GM23338 (cell line): ENCODE data around the gene PIP4K2B. TPM values are rescaled to one million over a fixed set of nuclear protein-coding genes. Genes with fewer than 3 reads are reported as not detected.

Experiments used
- ATAC-seq: fragments of 200-7000 bp; cut with Tn5 transposase; 3 replicates; pipeline ENCODE4 v1.9.1; 2020
- DNase-seq: peaks from one replicate; pipeline ENCODE4 v3.0.0-alpha.2; 2015; ENCODE audit warnings: low spot score
- H2AFZ ChIP-seq: fragments of 200-600 bp; sonication (generic); 2 replicates; pipeline ENCODE4 v1.8.0; 2016; ENCODE audit warnings: antibody characterized with exemption, mild to moderate bottlenecking, moderate library complexity
- H3F3A ChIP-seq: fragments of 200-600 bp; sonication (generic); replicated peaks from 2 replicates; pipeline ENCODE4 v1.8.0; 2017; ENCODE audit warnings: antibody characterized with exemption, mixed run types, low read depth
- H3K27ac ChIP-seq: fragments of 200-600 bp; sonication (generic); 2 replicates; pipeline ENCODE4 v1.6.1; 2016; ENCODE audit warnings: low read depth
- H3K27me3 ChIP-seq: fragments of 200-600 bp; sonication (generic); 2 replicates; pipeline ENCODE4 v1.8.0; 2016; ENCODE audit warnings: mild to moderate bottlenecking, mixed run types, moderate library complexity; ENCODE audit not compliant: insufficient read depth
- H3K36me3 ChIP-seq: fragments of 200-600 bp; sonication (generic); 2 replicates; pipeline ENCODE4 v1.8.0; 2016; ENCODE audit warnings: mild to moderate bottlenecking; ENCODE audit not compliant: insufficient read depth
- H3K4me1 ChIP-seq: fragments of 200-600 bp; sonication (generic); 2 replicates; pipeline ENCODE4 v1.8.0; 2016; ENCODE audit warnings: mild to moderate bottlenecking, moderate library complexity; ENCODE audit not compliant: insufficient read depth
- H3K4me2 ChIP-seq: fragments of 200-600 bp; sonication (generic); 2 replicates; pipeline ENCODE4 v1.7.1; 2017; ENCODE audit warnings: mixed run types
- H3K4me3 ChIP-seq: fragments of 200-600 bp; sonication (generic); 2 replicates; pipeline ENCODE4 v1.6.1; 2016; ENCODE audit warnings: mixed run types
- H3K79me2 ChIP-seq: fragments of 200-600 bp; sonication (generic); replicated peaks from 2 replicates; pipeline ENCODE4 v1.8.0; 2017; ENCODE audit warnings: mild to moderate bottlenecking; ENCODE audit not compliant: insufficient read depth
- H3K9me2 ChIP-seq: fragments of 200-600 bp; sonication (generic); 2 replicates; pipeline ENCODE4 v1.8.0; 2017; ENCODE audit not compliant: insufficient read depth
- H4K20me1 ChIP-seq: fragments of 200-600 bp; sonication (generic); replicated peaks from 2 replicates; pipeline ENCODE4 v1.8.0; 2017; ENCODE audit warnings: mild to moderate bottlenecking; ENCODE audit not compliant: insufficient read depth
- H3K27ac Mint-ChIP-seq: 2 replicates; pipeline ENCODE4 v1.8.0; 2020; ENCODE audit warnings: inconsistent platforms, mild to moderate bottlenecking, moderate library complexity, mixed read lengths
- H3K27me3 Mint-ChIP-seq: 3 replicates; pipeline ENCODE4 v1.8.0; 2022; ENCODE audit warnings: low read depth, mild to moderate bottlenecking, moderate library complexity, mixed read lengths, inconsistent platforms; ENCODE audit not compliant: insufficient read depth, poor library complexity
- H3K36me3 Mint-ChIP-seq: 3 replicates; pipeline ENCODE4 v1.8.0; 2021; ENCODE audit warnings: low read depth, mild to moderate bottlenecking, inconsistent platforms, moderate library complexity, mixed read lengths
- H3K4me1 Mint-ChIP-seq: 3 replicates; pipeline ENCODE4 v1.8.0; 2020; ENCODE audit warnings: mild to moderate bottlenecking, inconsistent platforms, mixed read lengths
- H3K4me3 Mint-ChIP-seq: 3 replicates; pipeline ENCODE4 v1.8.0; 2021; ENCODE audit warnings: moderate library complexity, mild to moderate bottlenecking, inconsistent platforms, mixed read lengths
- H3K9me3 Mint-ChIP-seq: 3 replicates; pipeline ENCODE4 v1.8.0; 2020; ENCODE audit warnings: moderate library complexity, mild to moderate bottlenecking, inconsistent platforms, mixed read lengths
- CREB1 ChIP-seq: fragments of 250-450 bp; sonication (Bioruptor Pico); IDR thresholded peaks from 2 replicates; pipeline ENCODE4 v1.5.0; 2020; ENCODE audit warnings: low read depth, mild to moderate bottlenecking, moderate library complexity
- EZH2 ChIP-seq: fragments of 200-600 bp; sonication (generic); IDR thresholded peaks from one replicate; pipeline ENCODE4 v1.8.0; 2017; ENCODE audit warnings: antibody characterized with exemption, mild to moderate bottlenecking, low read depth; ENCODE audit not compliant: unreplicated experiment
- POLR2AphosphoS5 ChIP-seq: IDR thresholded peaks from 2 replicates; pipeline ENCODE4 v1.6.1; 2016; ENCODE audit warnings: antibody characterized with exemption, low read depth
- polyA plus RNA-seq: library from polyadenylated mRNA; unstranded; fragments of >200 nt; fragmentation: Nextera tagmentation; extraction: Ambion mirVana; gene quantifications from 2 replicates; pipeline ENCODE4 v1.2.1, GENCODE V29; 2016
- total RNA-seq: library from RNA; depleted of rRNA; stranded (reverse); fragments of >200 nt; shearing (Covaris generic); gene quantifications from 2 replicates; pipeline ENCODE4 v1.2.3, GENCODE V29; 2014
- TF ChIP-seq, protein P1 (sequence below): IDR thresholded peaks from 2 replicates; pipeline ENCODE4 v1.6.1; 2016; ENCODE audit warnings: antibody characterized with exemption
- TF ChIP-seq, protein P2 (sequence below): fragments of 250-450 bp; sonication (Bioruptor Pico); IDR thresholded peaks from 2 replicates; pipeline ENCODE4 v1.5.0; 2020; ENCODE audit warnings: mild to moderate bottlenecking, moderate library complexity

Gene PIP4K2B
- total and polyA plus RNA-seq, 2 experiments from 2014 or later, result 9.5 to 43.4 TPM

DNA sequence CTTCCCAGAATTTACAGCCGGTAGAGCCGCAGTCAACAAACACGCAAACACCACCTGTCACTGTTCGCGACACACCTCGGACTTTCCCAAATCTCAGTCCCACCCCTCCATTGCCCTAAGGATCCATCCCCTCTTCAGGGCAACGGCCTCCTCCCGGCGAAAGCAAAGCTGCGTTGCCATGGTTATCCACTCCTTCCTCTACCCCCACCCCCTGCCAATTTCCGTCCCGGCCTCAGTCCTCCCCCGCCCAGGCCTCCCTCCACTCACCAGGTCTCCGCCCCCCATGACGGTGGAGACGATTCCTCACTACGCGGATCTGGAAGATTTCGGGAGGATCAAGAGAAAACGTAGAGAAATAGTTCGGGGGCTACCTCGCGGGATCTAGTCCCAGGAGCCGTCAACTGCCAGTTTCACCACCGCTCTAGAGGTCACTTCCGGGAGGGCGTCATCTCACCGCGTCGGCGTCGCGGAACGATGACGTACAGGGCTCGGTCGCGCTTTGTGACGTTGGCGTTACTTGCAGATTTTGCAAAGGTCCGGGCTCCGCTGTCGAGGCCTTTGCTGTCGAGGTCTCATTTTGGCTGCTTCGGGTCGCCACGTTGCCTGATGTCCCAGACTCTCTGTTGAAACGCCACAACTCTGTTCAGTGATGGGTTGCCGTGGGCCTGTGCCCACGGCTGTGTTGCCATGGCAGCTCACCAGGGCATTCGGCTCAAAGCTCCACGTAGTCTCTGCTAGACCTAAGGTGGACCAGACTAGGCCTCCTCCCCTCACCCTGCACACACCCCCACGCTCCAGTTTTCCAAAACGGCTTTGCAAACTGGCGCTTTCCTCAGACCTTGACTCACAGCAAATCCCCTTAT is 25.8 kb upstream of the PIP4K2B start, which contains the start of gene CWC25:
Gene CWC25, minus strand, starts transcription at position 423 of the 863 bp plus-strand sequence. Its CDS starts 138 bp downstream, at position 285.
- no peaks in the 10 kb centered on the region for H3K9me2 ChIP-seq
- H3F3A ChIP-seq, result 0 out of 2 replicates have a peak, but pooled peaks cover 15% of the 10 kb centered on the region
- peak within 1 kb of the TSS; percentile 82 for H3K4me2 ChIP-seq
- H3K79me2 ChIP-seq, result peaks cover 29% of the 10 kb centered on the region
- no peaks in the 10 kb centered on the region; the same call in 1 of the 2 replicates for H4K20me1 ChIP-seq
- H3K27me3 ChIP-seq, result no peaks in the 10 kb centered on the region
- peak within 1 kb of the TSS; percentile 68 for H3K4me3 ChIP-seq
- H3K27ac ChIP-seq, result peak within 1 kb of the TSS; percentile 98
- peaks cover 4% of the 10 kb centered on the region; the same call in 2 of the 3 replicates for H3K4me1 Mint-ChIP-seq
- peaks cover 4% of the 10 kb centered on the region; the same call in 1 of the 3 replicates for H3K9me3 Mint-ChIP-seq
- ATAC-seq (peak; percentile 89), DNase-seq (peak; percentile 92)
- peaks cover 10% of the 10 kb centered on the region for H3K36me3 Mint-ChIP-seq
- H3K27me3 Mint-ChIP-seq, result peaks cover 11% of the 10 kb centered on the region
- peak within 1 kb of the TSS; percentile 100 for H3K27ac Mint-ChIP-seq
- peak within 1 kb of the TSS; percentile 52; the same call in 1 of the 2 replicates for H2AFZ ChIP-seq
- peak within 1 kb of the TSS; percentile 99 for H3K4me3 Mint-ChIP-seq
- no peaks in the 10 kb centered on the region; the same call in 1 of the 2 replicates for H3K4me1 ChIP-seq
- peaks cover under 1% of the 10 kb centered on the region; the same call in 1 of the 2 replicates for H3K36me3 ChIP-seq
- peak; percentile 100 for TF ChIP-seq CREB1
- TF ChIP-seq, protein P1, sequence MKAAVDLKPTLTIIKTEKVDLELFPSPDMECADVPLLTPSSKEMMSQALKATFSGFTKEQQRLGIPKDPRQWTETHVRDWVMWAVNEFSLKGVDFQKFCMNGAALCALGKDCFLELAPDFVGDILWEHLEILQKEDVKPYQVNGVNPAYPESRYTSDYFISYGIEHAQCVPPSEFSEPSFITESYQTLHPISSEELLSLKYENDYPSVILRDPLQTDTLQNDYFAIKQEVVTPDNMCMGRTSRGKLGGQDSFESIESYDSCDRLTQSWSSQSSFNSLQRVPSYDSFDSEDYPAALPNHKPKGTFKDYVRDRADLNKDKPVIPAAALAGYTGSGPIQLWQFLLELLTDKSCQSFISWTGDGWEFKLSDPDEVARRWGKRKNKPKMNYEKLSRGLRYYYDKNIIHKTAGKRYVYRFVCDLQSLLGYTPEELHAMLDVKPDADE, result peak; percentile 92
- peak; percentile 92 for TF ChIP-seq POLR2AphosphoS5
- TF ChIP-seq, protein P2, sequence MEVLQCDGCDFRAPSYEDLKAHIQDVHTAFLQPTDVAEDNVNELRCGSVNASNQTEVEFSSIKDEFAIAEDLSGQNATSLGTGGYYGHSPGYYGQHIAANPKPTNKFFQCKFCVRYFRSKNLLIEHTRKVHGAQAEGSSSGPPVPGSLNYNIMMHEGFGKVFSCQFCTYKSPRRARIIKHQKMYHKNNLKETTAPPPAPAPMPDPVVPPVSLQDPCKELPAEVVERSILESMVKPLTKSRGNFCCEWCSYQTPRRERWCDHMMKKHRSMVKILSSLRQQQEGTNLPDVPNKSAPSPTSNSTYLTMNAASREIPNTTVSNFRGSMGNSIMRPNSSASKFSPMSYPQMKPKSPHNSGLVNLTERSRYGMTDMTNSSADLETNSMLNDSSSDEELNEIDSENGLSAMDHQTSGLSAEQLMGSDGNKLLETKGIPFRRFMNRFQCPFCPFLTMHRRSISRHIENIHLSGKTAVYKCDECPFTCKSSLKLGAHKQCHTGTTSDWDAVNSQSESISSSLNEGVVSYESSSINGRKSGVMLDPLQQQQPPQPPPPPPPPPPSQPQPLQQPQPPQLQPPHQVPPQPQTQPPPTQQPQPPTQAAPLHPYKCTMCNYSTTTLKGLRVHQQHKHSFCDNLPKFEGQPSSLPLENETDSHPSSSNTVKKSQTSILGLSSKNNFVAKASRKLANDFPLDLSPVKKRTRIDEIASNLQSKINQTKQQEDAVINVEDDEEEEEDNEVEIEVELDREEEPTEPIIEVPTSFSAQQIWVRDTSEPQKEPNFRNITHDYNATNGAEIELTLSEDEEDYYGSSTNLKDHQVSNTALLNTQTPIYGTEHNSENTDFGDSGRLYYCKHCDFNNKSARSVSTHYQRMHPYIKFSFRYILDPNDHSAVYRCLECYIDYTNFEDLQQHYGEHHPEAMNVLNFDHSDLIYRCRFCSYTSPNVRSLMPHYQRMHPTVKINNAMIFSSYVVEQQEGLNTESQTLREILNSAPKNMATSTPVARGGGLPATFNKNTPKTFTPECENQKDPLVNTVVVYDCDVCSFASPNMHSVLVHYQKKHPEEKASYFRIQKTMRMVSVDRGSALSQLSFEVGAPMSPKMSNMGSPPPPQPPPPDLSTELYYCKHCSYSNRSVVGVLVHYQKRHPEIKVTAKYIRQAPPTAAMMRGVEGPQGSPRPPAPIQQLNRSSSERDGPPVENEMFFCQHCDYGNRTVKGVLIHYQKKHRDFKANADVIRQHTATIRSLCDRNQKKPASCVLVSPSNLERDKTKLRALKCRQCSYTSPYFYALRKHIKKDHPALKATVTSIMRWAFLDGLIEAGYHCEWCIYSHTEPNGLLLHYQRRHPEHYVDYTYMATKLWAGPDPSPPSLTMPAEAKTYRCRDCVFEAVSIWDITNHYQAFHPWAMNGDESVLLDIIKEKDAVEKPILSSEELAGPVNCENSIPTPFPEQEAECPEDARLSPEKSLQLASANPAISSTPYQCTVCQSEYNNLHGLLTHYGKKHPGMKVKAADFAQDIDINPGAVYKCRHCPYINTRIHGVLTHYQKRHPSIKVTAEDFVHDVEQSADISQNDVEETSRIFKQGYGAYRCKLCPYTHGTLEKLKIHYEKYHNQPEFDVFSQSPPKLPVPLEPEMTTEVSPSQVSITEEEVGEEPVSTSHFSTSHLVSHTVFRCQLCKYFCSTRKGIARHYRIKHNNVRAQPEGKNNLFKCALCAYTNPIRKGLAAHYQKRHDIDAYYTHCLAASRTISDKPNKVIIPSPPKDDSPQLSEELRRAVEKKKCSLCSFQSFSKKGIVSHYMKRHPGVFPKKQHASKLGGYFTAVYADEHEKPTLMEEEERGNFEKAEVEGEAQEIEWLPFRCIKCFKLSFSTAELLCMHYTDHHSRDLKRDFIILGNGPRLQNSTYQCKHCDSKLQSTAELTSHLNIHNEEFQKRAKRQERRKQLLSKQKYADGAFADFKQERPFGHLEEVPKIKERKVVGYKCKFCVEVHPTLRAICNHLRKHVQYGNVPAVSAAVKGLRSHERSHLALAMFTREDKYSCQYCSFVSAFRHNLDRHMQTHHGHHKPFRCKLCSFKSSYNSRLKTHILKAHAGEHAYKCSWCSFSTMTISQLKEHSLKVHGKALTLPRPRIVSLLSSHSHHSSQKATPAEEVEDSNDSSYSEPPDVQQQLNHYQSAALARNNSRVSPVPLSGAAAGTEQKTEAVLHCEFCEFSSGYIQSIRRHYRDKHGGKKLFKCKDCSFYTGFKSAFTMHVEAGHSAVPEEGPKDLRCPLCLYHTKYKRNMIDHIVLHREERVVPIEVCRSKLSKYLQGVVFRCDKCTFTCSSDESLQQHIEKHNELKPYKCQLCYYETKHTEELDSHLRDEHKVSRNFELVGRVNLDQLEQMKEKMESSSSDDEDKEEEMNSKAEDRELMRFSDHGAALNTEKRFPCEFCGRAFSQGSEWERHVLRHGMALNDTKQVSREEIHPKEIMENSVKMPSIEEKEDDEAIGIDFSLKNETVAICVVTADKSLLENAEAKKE (CRISPR knock-in tag), result no peak
- TF ChIP-seq EZH2, result no peak
